Activated naive CD4-positive, alpha-beta T cell treated with anti-CD3 and anti-CD28 coated beads for 36 hours (primary cell): Measurements from ENCODE around the gene SLC35A4. TPM values are rescaled to one million over a fixed set of nuclear protein-coding genes. Genes with fewer than 3 reads are reported as not detected.

ENCODE experiments used
- microRNA-seq: library from miRNA; unstranded; fragments of <30 nt; microRNA quantifications from one replicate; pipeline ENCODE4 v1.2.0, GENCODE V29; 2022; ENCODE audit warnings: borderline microRNAs expressed, borderline replicate concordance
- total RNA-seq, 2 experiments: library from RNA; stranded (reverse); gene quantifications; one replicate each; pipeline ENCODE4 v1.2.3, GENCODE V29; 2021

Gene SLC35A4
- total RNA-seq, 2 experiments from 2014 or later = 57.1 to 60.1 TPM

Small RNAs within 50 kb of the gene (microRNA-seq; reads per million reads assigned to microRNA genes)
- not detected for gene MIR6831

Other genes with a start within 250 kb of the SLC35A4 start
- 1 to 10 TPM; 8.7 to 9.1 TPM for gene HBEGF, start 218.2 kb upstream of the SLC35A4 start, total RNA-seq
- gene SLC4A9, start 204.6 kb upstream of the SLC35A4 start, total RNA-seq = under 1 TPM; 0.07 to 0.12 TPM
- 10 to 100 TPM; 83.2 to 87.0 TPM for gene ANKHD1, start 163.0 kb upstream of the SLC35A4 start, total RNA-seq
- 10 to 100 TPM; 27.2 to 28.5 TPM for gene EIF4EBP3, start 17.2 kb upstream of the SLC35A4 start, total RNA-seq
- 10 to 100 TPM; 38.0 to 39.6 TPM for gene SRA1, start 7.4 kb upstream of the SLC35A4 start, total RNA-seq
- 10 to 100 TPM; 15.4 to 16.5 TPM for gene APBB3, start 230 bp upstream of the SLC35A4 start, total RNA-seq
- gene CD14, start 68.3 kb downstream of the SLC35A4 start, total RNA-seq = under 1 TPM; 0.14 to 0.20 TPM
- 10 to 100 TPM; 29.0 to 29.5 TPM for gene TMCO6, start 74.6 kb downstream of the SLC35A4 start, total RNA-seq
- 10 to 100 TPM; 71.4 to 76.4 TPM for gene NDUFA2, start 82.8 kb downstream of the SLC35A4 start, total RNA-seq
- gene IK, start 83.0 kb downstream of the SLC35A4 start, total RNA-seq = 10 to 100 TPM; 82.9 to 93.1 TPM
- 10 to 100 TPM; 18.9 to 19.8 TPM for gene WDR55, start 100.1 kb downstream of the SLC35A4 start, total RNA-seq
- gene DND1, start 108.7 kb downstream of the SLC35A4 start, total RNA-seq = 1 to 10 TPM; 1.7 to 1.9 TPM
- gene HARS1, start 126.5 kb downstream of the SLC35A4 start, total RNA-seq = 10 to 100 TPM; 69.0 to 74.8 TPM
- 10 to 100 TPM; 27.4 to 29.3 TPM for gene HARS2, start 126.6 kb downstream of the SLC35A4 start, total RNA-seq
- gene ZMAT2, start 135.6 kb downstream of the SLC35A4 start, total RNA-seq = 10 to 100 TPM; 52.9 to 58.8 TPM
- not detected for gene PCDHA1, start 221.3 kb downstream of the SLC35A4 start, total RNA-seq
- gene PCDHA2, start 230.0 kb downstream of the SLC35A4 start, total RNA-seq = not detected
- gene PCDHA3, start 236.2 kb downstream of the SLC35A4 start, total RNA-seq = not detected
- not detected for gene PCDHA4, start 242.2 kb downstream of the SLC35A4 start, total RNA-seq